Activated gamma-delta T cell (primary cell): ENCODE results near the gene TET2.

ENCODE experiments used
- DNase-seq: peaks from one replicate; lab custom pipeline; 2025; lab: John Stamatoyannopoulos, UW
- total RNA-seq, 2 donors: gene quantifications; one replicate each; lab custom pipeline; 2026; lab: John Stamatoyannopoulos, UW

The TET2 gene
- 80.2 to 94.7 reads per million in 2 donors for total RNA-seq

DNA sequence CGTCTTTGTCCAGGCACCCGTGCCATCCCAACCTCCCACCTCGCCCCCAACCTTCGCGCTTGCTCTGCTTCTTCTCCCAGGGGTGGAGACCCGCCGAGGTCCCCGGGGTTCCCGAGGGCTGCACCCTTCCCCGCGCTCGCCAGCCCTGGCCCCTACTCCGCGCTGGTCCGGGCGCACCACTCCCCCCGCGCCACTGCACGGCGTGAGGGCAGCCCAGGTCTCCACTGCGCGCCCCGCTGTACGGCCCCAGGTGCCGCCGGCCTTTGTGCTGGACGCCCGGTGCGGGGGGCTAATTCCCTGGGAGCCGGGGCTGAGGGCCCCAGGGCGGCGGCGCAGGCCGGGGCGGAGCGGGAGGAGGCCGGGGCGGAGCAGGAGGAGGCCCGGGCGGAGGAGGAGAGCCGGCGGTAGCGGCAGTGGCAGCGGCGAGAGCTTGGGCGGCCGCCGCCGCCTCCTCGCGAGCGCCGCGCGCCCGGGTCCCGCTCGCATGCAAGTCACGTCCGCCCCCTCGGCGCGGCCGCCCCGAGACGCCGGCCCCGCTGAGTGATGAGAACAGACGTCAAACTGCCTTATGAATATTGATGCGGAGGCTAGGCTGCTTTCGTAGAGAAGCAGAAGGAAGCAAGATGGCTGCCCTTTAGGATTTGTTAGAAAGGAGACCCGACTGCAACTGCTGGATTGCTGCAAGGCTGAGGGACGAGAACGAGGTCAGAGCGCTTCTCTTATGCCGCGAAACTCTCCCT, at the start of gene TET2:
Gene TET2, plus strand, starts transcription at position 601 of the 740 bp plus-strand sequence. CDS start 87,067 bp downstream, outside the sequence.
- DNase-seq, result peak; percentile 67

DNA sequence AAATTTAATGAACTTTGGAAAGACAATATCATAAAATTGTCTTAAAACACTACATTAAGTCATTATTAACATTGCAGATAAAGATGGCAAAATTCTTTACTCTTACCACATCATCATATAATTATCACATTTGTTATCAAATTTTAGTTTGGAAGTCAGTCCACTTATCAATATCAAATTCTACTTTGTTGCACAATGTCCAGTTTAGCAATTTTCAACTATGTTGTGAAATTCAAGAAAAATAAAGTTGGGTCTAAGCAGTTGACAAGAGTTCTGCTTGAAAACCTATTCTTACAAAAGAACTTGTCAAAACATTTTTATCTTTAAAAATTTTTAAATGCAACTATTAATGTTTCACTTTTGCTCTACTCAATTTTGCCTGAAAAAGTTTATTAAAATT, 44.7 kb upstream of the TET2 start:
- no peak for DNase-seq

DNA sequence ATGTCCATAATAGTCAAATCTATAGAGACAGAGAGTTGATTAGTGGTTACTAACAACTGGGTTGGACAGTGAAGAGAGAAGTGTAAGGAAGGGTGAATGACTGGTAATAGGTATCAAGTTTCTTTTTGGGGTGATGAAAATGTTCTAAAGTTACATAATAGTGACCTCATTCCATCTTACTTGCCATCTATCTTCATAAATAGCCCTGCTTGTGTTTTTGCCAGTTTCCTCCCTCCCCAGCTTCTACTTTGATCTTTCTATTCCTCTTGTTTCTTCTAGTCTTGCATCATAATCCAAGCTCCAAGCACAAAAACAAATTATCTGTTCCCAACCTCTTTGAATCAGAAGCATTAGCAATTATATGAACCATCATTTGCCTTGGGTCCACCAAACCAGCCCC, 40.2 kb upstream of the TET2 start:
- no peak for DNase-seq

DNA sequence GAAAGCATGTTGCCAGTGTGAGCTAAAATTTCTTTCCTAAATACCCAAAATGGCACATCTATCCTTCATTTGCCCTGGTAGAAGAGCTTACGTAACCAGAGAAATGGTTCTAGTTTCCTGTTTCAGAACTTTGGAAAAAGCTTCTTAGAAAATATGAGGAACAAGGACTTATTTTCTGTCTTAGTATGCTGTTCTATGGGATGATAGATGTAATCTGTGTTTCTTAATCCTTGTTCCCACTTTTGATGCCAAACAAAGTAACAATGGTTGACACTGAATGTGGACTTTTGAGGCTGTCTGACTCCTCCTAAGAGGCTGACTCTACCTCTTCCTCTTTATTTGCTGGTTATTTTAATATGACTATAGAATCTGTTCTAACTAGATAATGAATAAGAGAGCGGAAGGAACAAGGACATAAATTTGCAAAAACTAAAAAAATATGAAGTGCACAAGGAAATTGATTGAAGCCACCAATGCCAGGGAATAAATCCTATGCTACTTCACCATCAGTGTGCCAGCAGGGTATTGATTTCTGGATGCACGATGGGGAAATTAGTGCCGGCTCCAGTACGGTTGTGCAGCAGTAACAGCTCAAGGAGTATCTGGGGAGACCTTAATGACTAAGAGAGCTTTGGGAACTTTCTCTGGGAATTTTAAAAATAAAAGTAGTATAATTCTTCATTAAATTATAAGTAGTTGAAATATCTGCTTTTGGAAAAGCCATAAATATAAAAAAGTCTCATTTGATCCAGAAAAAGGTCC, 39.4 kb upstream of the TET2 start:
- no peak for DNase-seq

DNA sequence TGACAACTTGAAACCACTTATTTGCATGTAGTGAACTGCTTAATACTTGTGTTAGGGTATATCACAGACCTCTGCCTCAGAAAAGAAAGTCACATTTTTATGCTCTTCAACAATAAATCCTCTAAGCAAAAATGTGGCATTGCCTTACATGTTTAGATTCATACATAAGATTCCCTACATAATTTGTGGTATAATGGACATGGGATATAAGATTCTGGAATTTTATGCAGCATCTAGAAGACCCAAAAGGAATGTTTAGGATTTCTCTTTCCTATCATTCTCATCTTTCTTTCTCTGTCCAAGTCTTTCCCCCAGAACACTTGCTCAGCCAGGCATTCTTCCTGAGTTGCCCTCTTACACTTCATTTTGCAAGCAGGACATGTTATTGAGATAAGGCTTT, 37.7 kb upstream of the TET2 start:
- DNase-seq, result no peak

DNA sequence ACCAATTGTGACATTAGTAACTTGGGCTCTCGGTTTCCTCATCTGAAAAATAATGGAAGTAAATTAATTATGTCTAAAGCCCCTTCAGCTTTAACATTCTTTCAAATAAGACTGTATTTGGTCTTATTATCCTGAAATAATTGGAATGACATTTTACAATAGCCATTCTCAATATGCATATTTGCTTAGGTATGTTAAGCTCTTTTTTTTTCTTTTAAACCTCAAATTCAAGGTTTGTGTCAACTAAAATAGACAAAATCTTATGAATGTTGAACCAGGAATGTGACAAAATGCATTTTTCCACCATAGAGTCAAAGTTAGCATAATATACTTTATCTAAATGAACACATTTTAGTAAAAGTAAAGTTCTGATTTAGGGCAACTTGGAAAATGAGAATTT, 34.4 kb upstream of the TET2 start:
- DNase-seq, result no peak

DNA sequence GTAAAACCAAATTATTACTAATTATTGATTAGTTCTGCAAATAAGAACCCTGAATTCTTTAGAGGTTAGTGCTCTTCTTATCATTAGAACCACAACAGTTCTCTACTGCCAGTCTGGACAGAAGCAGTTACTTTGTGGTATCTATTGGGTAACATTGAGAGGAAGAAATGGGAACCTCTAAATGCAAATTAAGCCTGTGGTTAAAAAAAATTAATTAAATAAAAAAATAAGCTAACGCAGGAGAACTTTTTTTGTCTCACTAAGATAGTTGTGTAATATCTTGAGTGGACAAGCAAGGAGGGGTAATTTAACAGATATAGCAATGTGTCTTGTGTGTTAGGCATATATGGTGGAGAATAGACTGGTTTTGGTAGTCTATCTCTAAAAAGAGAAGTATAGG, 32.9 kb upstream of the TET2 start:
- no peak for DNase-seq

DNA sequence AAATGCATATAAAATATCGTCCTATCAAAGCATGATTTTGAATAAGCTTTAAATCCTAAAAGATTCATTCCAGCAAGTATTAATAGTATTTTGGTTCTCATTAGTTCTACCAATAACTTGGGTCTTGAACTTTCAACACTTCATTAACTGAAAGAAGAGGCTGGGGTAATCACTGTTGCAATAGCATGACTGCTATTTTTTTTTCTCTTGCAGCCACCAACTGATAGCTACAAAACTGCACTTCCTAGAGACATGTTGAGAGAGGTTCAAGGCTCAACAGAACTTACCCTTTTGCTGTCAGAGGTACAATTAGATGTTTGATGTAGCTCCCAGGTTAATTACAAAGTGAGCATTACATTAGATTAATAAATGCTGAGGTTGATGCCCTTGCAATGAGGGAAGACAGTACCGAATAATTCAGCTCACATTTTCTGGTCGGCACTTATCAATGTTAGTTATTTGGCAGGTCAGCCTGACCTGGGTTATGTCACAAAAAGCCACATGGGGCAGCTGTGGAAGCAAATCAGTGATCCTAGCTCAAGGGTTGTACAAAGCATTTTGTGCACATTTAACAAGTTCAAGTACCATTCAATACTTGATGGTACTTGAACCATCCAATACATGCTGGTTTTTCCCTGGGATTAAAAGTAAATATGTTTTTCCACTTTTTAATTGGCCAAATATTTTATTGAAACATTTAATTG, 29.9 kb upstream of the TET2 start:
- no peak for DNase-seq

DNA sequence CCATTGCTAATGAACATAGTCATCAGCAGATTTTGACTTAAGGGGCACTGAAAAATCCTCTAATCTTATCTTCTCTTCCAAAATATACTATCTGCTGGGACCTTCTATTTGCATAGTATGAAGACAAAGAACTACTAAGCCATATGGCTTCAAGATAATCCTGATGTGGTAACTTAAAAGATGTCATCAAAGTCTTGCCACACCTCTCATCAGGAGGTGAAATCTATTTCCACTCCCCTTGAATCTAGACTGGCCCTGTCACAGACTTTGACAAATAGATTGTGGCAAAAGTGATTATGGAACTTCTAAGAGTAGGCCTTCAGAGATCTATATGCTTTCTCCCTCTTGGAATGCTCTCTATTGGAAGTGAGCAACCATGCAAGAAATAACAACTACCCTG, 27.3 kb upstream of the TET2 start:
- DNase-seq, result no peak

DNA sequence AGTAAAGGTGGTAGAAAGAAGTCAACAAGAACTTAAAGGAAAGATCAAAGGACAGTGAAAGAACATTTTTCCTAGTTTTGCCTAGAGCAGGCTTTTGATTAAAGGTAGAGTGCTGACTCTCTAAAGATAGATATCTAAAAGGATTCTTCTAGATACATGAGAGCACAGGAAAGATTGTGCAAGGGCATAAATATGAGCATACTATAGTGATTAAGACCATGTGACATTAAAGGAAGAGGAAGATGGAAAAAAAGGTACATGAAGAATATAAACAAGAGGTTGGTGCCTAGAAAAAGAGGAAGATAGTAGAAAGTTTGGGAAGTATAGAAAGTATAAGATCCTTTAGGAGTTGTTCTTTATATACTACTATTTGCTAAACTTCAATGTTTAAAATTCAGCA, 26.1 kb upstream of the TET2 start:
- no peak for DNase-seq

DNA sequence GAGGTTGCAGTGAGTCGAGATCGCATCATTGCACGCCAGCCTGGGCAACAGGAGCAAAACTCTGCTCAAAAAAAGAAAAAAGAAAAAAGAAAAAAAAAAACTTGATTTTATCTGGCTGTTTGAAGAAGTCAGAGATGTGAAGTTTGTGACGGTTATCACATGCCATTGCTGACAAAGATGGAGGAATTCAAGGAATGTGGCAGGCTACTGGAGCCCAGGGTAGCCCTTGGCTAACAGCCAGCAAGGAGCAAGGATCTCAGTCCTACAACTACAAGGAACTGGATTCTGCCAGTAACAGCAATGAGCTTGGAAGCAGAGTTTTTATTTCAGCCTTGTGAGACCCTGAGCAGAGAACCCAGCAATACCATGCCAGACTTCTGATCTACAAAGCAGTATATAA, 24.3 kb upstream of the TET2 start:
- no peak for DNase-seq

DNA sequence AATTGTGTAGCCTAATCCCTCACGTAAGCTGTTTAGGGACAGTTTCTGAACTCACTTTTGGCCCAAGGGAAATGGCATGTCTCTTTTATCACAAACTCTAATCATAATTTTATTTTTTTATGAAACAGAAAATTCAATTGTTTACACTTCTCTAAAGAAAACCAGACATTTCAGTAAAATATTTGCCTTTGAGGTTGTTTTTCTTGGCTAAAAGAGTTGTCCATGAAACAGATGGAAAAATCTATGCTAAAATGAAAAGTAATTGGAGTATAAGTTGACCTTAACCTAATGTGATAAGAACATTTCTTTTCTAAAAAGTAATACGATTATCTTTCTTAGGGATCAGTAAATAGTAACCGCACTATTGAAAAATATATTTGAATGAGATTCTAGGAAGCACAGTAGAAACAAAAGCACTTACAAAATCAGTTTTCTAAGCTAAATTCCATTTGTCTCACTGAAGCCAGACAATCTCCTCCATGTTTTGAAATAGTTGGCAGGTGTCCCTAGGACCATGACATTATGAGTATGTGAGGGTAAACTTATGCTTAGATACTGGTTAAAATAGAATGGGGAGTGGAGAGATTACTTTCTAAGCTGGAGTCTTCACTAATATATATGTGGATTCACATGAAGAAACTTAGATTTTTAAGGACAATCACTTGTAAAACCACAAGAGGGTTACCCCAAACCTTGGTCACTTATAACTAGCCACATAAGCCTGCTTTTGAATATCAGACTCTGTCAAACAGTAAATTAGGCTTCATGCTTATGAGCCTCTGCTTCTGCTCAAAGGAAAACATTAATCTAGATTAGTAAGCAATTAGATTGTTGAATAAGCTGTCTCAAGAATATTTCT, 20.1 kb upstream of the TET2 start:
- DNase-seq, result no peak

DNA sequence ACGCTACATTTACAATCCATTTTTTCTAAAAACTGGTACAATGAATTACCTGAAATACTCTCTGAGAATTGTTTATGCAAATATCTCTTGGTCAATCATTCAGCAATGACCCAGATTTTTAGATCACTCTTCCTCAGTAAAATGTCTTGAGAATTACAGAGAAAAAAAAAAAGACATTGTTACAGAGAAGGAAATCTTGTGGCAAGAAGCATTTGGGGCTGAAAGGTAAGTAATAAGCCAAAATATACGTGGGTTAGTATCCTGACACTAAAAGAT, 19.6 kb upstream of the TET2 start:
- no peak for DNase-seq

DNA sequence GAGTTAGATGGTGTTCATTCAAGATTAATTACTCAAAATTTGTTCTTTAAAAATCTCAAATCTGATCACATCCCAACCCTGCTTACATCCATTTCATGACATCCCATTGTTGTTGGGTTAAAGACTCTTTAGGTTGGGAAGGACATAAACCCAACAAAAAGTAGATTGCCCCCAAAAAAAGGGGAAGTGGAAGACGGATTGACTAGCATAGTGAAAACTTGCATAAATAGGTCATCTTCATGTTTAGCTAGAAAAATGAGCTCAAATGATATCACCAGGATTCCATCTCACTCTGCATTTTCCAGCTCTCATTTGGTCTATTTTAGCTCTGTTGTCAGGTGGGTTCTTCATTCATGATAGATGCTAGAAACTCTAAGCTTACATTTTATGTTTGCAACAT, 18.5 kb upstream of the TET2 start:
- no peak for DNase-seq

DNA sequence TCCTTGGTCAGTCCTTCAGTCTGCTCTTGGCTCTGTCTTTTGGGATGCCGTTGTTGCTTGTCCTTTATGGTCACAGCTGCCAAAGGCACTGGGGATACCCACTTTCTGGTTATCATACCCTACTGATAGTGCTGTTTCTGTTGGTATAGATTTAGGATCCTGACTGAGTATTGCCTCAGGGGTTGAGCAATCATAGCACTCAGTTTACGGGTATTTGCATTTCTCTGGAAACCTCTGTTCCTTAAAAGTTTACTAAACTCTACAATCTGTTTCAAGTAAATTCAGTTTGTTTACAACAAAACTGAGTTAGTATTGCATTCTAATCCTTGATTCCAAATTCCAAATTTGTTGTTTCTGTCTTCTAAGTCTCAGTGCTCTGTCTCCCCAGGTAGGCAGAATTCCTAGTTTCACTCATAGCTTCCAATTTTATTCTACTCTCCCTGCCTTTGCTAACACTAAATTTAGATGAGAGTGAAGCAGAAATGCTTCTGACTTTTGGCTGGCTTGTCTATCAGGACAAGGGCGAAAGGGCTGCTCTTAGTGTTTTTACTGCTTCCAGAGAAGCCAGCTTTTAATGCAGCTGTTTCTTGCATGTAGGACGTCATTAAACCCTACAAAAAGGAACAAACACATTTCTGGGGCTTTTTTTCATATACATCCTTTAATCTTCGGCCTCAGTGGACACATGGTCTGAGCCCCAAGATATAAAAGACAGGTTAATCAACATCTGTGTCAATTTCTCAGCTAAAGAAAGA, 17.2 kb upstream of the TET2 start:
- DNase-seq, result no peak

DNA sequence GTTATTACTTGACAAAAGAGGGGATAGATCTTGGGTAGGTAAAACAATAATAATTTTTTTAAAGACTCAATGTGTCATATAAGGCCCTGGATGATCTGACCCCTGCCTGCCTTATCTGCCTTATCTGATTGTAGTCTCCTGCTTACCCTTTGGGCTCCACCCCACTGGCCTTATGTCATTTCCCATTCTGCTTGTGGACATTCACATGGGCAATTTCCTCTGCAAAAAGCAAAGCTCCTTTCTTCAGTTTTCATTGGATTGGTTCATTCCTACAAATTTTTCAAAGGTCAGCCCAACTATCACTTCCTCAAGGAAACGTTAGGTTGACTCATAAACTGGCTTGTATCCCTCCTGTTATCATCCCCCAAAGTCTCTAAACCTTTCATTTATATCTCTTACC, 15.7 kb upstream of the TET2 start:
- DNase-seq, result no peak

DNA sequence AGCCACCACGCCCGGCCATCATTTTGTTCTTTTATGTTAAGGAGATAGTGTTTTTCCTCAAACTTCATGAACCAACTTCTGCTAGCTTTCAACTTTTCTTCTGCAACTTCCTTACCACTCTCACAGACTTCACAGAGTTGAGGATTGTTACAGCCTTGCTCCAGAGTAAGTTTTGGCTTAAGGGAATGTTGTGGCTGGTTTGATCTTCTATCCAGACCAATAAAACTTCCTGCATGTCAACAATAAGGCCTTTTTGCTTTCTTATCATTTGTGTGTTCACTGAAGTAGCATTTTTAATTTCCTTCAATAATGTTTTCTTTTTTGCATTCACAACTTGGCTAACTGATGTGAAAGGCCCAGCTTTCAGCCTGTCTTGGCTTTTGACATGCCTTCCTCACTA, 12.7 kb upstream of the TET2 start:
- no peak for DNase-seq

DNA sequence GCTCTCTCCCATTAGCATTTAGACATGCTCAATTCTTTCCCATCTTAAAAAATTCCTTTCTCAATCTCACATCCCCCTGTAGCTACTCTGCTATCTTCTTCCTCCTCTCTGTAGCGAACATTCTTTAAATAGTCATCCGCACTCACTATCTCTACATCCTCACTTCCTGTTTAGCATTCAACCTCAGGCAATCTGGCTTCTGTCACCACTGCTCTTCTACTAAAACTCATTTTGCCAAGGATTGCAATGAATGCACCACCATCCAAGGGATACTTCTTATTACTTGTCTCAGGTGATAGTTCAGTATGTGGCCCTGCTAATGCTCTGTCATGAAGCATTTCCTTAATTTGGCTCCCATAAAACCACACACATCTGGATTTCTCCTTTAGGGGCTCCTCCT, 10.9 kb upstream of the TET2 start:
- DNase-seq, result no peak

DNA sequence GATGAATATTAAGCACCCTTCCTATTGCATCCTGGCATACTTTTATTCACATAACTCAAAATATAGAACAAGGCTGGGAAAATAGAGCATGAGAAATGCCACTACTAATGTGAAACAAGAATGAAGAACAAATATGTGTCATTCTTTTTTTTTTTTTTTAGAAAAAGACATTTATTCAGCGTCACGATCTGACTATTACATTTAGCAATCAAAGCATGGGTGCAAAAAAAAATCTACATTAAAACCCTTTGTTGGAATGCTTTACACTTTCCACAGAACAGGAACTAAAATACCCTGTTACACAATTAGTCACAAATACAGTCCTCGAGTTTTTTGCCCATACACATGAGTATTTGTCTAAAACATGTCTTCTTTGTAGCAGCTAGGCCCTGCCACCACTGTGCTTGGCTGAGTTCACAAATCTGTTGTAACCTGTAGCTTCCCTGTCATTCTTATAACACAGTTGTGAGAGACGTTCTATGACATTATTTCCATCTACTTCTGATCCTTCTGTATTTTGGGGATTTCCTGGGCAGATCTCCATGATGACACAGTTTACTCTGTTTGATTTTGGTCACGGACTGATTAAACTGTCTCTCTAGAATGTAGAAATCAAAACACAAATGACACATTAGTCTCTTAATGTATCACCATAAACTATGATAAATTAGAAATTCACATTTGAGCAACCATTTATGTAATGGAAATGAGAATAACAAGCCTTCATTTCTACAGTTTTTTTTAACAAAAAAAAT, 9.4 kb upstream of the TET2 start:
- DNase-seq, result no peak

DNA sequence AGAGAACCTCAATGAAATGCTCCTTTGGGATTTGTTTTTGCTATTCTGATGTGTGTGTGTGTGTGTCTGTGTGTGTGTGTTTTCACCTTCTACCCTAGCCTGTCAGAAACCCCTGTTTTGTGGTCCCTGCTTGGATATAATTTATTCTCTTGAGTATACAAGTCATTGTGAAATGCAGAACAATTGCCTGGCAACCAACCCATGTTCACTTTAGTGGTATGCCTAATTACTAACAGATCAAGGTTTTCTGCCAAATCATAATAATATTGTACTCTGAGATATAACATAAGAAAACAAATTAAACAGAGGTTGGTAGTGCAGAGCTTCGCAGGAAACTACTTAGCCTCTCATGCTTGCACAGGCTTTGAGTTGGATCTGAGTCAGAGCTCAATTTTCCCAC, 7.0 kb upstream of the TET2 start:
- no peak for DNase-seq
